ENCODE data around the gene FFAR4.

Gene FFAR4

GRCh38 chr10:93590638-93591037 is 24.2 kb downstream of the FFAR4 start:
- Histone ChIP-seq H3K27me3 (ENCODE audit: control insufficient read depth, insufficient read depth, low read length) (no peaks in the 10 kb centered on the region), H3K9me3 (ENCODE audit: control insufficient read depth, insufficient read depth, low read length) (no peaks in the 10 kb centered on the region), H3K4me1 (ENCODE audit: control insufficient read depth, insufficient read depth, low read length) (no peaks in the 10 kb centered on the region), H3K4me3 (ENCODE audit: low read length) (no peak overlapping the region), H3K36me3 (ENCODE audit: control insufficient read depth, insufficient read depth, low read length) (no peaks in the 10 kb centered on the region), H3K27ac (ENCODE audit: low read length) (no peak overlapping the region)
- WGBS (ENCODE audit: insufficient coverage, insufficient read length), result no CpG with 5 or more reads among the region's 7 CpGs
- no peak for DNase-seq (ENCODE audit: low read depth, low spot score)

DNA sequence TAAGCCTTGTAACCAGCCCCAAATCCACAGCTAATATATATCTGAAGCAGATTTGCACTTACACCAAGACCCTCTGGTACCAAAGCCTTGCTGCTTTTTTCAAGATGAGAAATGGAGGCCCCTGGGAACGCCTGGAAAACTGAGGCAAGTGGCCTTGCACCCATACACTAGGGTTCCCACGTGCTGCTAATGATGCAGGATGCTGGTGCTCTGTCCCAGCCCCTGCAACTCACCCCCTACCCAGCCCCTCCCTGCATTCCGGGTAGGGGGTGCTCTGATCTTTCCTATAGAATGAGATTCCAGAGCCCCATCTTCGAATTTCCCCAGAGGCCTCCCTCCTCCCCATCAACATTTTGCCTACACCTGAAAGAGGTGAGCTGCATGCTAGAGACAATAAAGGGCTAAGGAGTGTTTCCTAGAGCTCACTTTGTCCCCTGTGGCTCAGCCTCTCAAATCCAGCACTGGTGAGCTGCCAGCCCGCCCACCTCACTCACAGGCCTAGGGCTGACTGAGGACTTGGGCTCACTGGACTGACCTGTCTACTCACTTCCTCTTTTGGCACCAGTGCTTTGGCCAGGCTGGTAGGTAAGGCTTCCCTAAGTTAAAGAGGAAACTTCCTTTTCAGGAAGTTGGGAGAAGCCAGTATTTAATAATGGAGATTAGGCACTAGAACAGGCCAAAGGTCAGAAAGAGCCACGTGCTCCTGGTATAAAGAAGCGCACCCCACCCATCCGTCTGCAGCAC is 24.8 kb downstream of the FFAR4 start:
- Histone ChIP-seq H3K27ac (ENCODE audit: low read length) (no peak overlapping the region), H3K27me3 (ENCODE audit: control insufficient read depth, insufficient read depth, low read length) (no peaks in the 10 kb centered on the region), H3K4me1 (ENCODE audit: control insufficient read depth, insufficient read depth, low read length) (no peaks in the 10 kb centered on the region), H3K36me3 (ENCODE audit: control insufficient read depth, insufficient read depth, low read length) (no peaks in the 10 kb centered on the region), H3K4me3 (ENCODE audit: low read length) (no peak overlapping the region), H3K9me3 (ENCODE audit: control insufficient read depth, insufficient read depth, low read length) (no peaks in the 10 kb centered on the region)
- no peak for DNase-seq (ENCODE audit: low read depth, low spot score)
- no CpG with 5 or more reads among the region's 8 CpGs for WGBS (ENCODE audit: insufficient coverage, insufficient read length)

DNA sequence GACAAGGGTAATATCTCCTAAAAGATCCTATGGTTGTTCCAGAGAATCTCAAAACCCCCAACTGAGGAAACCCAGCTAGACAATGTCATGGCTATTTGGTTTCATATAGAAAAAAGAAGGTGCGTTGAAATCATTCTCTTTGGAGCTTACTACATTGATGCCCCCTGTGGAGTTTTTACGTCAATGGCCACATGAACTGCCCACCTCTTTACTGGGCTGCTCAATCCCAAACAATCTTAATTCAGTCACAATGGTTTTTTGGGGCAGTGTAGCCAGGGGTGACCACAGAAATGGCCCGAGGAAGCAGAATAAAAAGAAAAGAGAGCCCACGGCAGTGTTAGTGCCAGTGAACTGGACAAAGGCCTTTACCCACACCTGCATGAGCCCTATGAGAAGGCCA is 26.8 kb downstream of the FFAR4 start:
- Histone ChIP-seq H3K27ac (ENCODE audit: low read length) (no peak overlapping the region), H3K4me3 (ENCODE audit: low read length) (no peak overlapping the region), H3K27me3 (ENCODE audit: control insufficient read depth, insufficient read depth, low read length) (no peaks in the 10 kb centered on the region), H3K4me1 (ENCODE audit: control insufficient read depth, insufficient read depth, low read length) (no peaks in the 10 kb centered on the region), H3K9me3 (ENCODE audit: control insufficient read depth, insufficient read depth, low read length) (no peaks in the 10 kb centered on the region), H3K36me3 (ENCODE audit: control insufficient read depth, insufficient read depth, low read length) (no peaks in the 10 kb centered on the region)
- DNase-seq (ENCODE audit: low read depth, low spot score), result no peak
- no CpG with 5 or more reads among the region's 4 CpGs for WGBS (ENCODE audit: insufficient coverage, insufficient read length)

DNA sequence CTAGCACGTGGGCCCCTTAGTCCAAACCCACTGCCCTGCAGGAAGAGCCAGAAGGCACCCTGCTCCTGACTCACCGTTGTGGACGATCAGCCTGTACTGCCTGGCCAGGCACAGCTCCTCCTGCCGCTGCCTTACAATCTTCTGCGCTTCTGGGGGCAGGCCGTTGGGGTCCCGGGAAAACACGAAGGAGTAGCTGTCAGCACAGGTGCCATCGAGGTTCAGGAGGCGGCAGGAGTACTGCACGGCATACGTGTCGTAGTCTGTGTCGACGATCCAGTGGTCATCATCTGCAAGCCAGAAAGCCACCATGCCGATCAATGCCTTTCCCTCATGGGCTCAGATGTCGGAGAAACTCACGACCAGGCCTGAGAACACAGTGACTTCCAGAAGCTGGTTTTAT is 27.3 kb downstream of the FFAR4 start:
- H3K27me3 ChIP-seq (ENCODE audit: control insufficient read depth, insufficient read depth, low read length), result no peaks in the 10 kb centered on the region
- WGBS (ENCODE audit: insufficient coverage, insufficient read length), result no CpG with 5 or more reads among the region's 18 CpGs

GRCh38 chr10:93594518-93594917 is 28.1 kb downstream of the FFAR4 start:
- 100% methylated on average over 1 of the region's 7 CpGs for WGBS (ENCODE audit: insufficient coverage, insufficient read length)
- H3K4me1 ChIP-seq (ENCODE audit: control insufficient read depth, insufficient read depth, low read length), result no peaks in the 10 kb centered on the region
- DNase-seq (ENCODE audit: low read depth, low spot score), result no peak
- no peak overlapping the region for H3K4me3 ChIP-seq (ENCODE audit: low read length)
- no peaks in the 10 kb centered on the region for H3K36me3 ChIP-seq (ENCODE audit: control insufficient read depth, insufficient read depth, low read length)
- H3K27ac ChIP-seq (ENCODE audit: low read length), result no peak overlapping the region
- peaks cover 2% of the 10 kb centered on the region; the same call in 1 of the 2 replicates for H3K27me3 ChIP-seq (ENCODE audit: control insufficient read depth, insufficient read depth, low read length)
- no peaks in the 10 kb centered on the region for H3K9me3 ChIP-seq (ENCODE audit: control insufficient read depth, insufficient read depth, low read length)

More for the DNA sequence above, 27.3 kb downstream of the FFAR4 start:
- Histone ChIP-seq H3K4me1 (ENCODE audit: control insufficient read depth, insufficient read depth, low read length) (no peaks in the 10 kb centered on the region), H3K36me3 (ENCODE audit: control insufficient read depth, insufficient read depth, low read length) (no peaks in the 10 kb centered on the region), H3K4me3 (ENCODE audit: low read length) (no peak overlapping the region), H3K9me3 (ENCODE audit: control insufficient read depth, insufficient read depth, low read length) (no peaks in the 10 kb centered on the region), H3K27ac (ENCODE audit: low read length) (no peak overlapping the region)
- DNase-seq (ENCODE audit: low read depth, low spot score), result no peak

GRCh38 chr10:93595378-93596161 is 29.1 kb downstream of the FFAR4 start:
- peaks cover 12% of the 10 kb centered on the region; the same call in 1 of the 2 replicates for H3K27me3 ChIP-seq (ENCODE audit: control insufficient read depth, insufficient read depth, low read length)
- no peak overlapping the region for H3K27ac ChIP-seq (ENCODE audit: low read length)
- no peaks in the 10 kb centered on the region for H3K36me3 ChIP-seq (ENCODE audit: control insufficient read depth, insufficient read depth, low read length)
- WGBS (ENCODE audit: insufficient coverage, insufficient read length), result no CpG with 5 or more reads among the region's 5 CpGs
- no peaks in the 10 kb centered on the region for H3K9me3 ChIP-seq (ENCODE audit: control insufficient read depth, insufficient read depth, low read length)
- H3K4me3 ChIP-seq (ENCODE audit: low read length), result no peak overlapping the region
- DNase-seq (ENCODE audit: low read depth, low spot score), result no peak
- H3K4me1 ChIP-seq (ENCODE audit: control insufficient read depth, insufficient read depth, low read length), result no peaks in the 10 kb centered on the region

- Histone ChIP-seq H3K27me3 (ENCODE audit: control insufficient read depth, insufficient read depth, low read length) (peaks cover 17% of the 10 kb centered on the region; the same call in 1 of the 2 replicates), H3K36me3 (ENCODE audit: control insufficient read depth, insufficient read depth, low read length) (no peaks in the 10 kb centered on the region), H3K9me3 (ENCODE audit: control insufficient read depth, insufficient read depth, low read length) (no peaks in the 10 kb centered on the region), H3K4me1 (ENCODE audit: control insufficient read depth, insufficient read depth, low read length) (no peaks in the 10 kb centered on the region), H3K4me3 (ENCODE audit: low read length) (no peak overlapping the region), H3K27ac (ENCODE audit: low read length) (no peak overlapping the region)
- DNase-seq (ENCODE audit: low read depth, low spot score), result peak; percentile 45
- WGBS (ENCODE audit: insufficient coverage, insufficient read length), result no CpG with 5 or more reads among the region's 4 CpGs
Observed at GRCh38 chr10:93596539-93596938, 30.1 kb downstream of the FFAR4 start.

GRCh38 chr10:93597075-93597599 is 30.7 kb downstream of the FFAR4 start:
- Histone ChIP-seq H3K27me3 (ENCODE audit: control insufficient read depth, insufficient read depth, low read length) (peaks cover 23% of the 10 kb centered on the region), H3K9me3 (ENCODE audit: control insufficient read depth, insufficient read depth, low read length) (no peaks in the 10 kb centered on the region), H3K27ac (ENCODE audit: low read length) (no peak overlapping the region), H3K36me3 (ENCODE audit: control insufficient read depth, insufficient read depth, low read length) (no peaks in the 10 kb centered on the region), H3K4me1 (ENCODE audit: control insufficient read depth, insufficient read depth, low read length) (no peaks in the 10 kb centered on the region), H3K4me3 (ENCODE audit: low read length) (no peak overlapping the region)
- no CpG with 5 or more reads among the region's 1 CpG for WGBS (ENCODE audit: insufficient coverage, insufficient read length)
- no peak for DNase-seq (ENCODE audit: low read depth, low spot score)

- H3K27me3 ChIP-seq (ENCODE audit: control insufficient read depth, insufficient read depth, low read length), result peaks cover 30% of the 10 kb centered on the region
- no peak for DNase-seq (ENCODE audit: low read depth, low spot score)
- H3K4me1 ChIP-seq (ENCODE audit: control insufficient read depth, insufficient read depth, low read length), result no peaks in the 10 kb centered on the region
- H3K9me3 ChIP-seq (ENCODE audit: control insufficient read depth, insufficient read depth, low read length), result no peaks in the 10 kb centered on the region
- H3K27ac ChIP-seq (ENCODE audit: low read length), result no peak overlapping the region
- H3K4me3 ChIP-seq (ENCODE audit: low read length), result no peak overlapping the region
- H3K36me3 ChIP-seq (ENCODE audit: control insufficient read depth, insufficient read depth, low read length), result no peaks in the 10 kb centered on the region
- WGBS (ENCODE audit: insufficient coverage, insufficient read length), result no CpG with 5 or more reads among the region's 5 CpGs
Observed at GRCh38 chr10:93598157-93598556, 31.7 kb downstream of the FFAR4 start.

DNA sequence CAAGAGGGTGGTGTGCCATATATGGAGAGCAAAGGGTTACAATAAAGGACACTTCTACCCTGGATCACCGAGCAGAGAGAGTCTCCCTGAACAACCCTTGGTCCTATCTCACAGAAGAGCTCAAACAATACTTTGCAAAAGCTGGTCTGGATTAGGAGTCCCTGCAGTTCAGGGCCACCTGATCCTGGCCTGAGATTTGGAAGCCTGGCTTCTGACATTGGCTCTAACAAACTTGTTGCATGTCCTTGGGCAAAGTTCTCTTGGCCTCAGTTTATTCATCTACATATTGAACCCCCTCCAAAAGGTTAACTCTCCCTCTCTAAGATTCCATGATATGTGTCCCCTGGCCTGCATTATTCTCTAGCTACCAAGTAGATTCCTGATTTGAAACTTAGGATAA is 32.9 kb downstream of the FFAR4 start:
- no peak for DNase-seq (ENCODE audit: low read depth, low spot score)
- Histone ChIP-seq H3K4me1 (ENCODE audit: control insufficient read depth, insufficient read depth, low read length) (no peaks in the 10 kb centered on the region), H3K27ac (ENCODE audit: low read length) (no peak overlapping the region), H3K4me3 (ENCODE audit: low read length) (no peak overlapping the region), H3K36me3 (ENCODE audit: control insufficient read depth, insufficient read depth, low read length) (no peaks in the 10 kb centered on the region), H3K27me3 (ENCODE audit: control insufficient read depth, insufficient read depth, low read length) (peaks cover 30% of the 10 kb centered on the region), H3K9me3 (ENCODE audit: control insufficient read depth, insufficient read depth, low read length) (no peaks in the 10 kb centered on the region)
- WGBS (ENCODE audit: insufficient coverage, insufficient read length), result no CpG with 5 or more reads among the region's 1 CpG
